ENCODE results near the gene NOX1. TPM values are rescaled to one million over a fixed set of nuclear protein-coding genes. Genes with fewer than 3 reads are reported as not detected.

Gene NOX1
- total RNA-seq, result not detected in 2 replicates

DNA sequence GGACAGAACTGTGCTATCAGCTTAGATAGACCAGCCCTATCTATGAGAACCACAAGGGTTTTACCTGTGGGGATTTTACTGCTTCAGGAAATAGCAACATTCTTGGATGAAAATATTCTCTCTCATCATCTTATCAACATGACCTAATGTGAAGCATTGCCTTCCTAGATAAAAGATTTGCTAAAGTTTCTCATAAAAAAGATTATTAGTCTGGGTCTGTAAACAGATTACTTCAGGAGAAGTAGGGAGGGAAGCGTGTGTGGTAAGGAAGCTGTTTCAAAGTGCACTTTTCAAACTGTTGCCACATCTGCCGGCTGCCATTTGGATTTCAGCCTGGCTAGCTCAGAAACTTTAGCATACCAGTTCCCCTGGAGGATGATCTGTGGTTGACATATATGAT is at the start of gene NOX1:
Gene NOX1, minus strand, starts transcription at position 35 of the 400 bp plus-strand sequence. CDS start 220 bp downstream, outside the sequence.

DNA sequence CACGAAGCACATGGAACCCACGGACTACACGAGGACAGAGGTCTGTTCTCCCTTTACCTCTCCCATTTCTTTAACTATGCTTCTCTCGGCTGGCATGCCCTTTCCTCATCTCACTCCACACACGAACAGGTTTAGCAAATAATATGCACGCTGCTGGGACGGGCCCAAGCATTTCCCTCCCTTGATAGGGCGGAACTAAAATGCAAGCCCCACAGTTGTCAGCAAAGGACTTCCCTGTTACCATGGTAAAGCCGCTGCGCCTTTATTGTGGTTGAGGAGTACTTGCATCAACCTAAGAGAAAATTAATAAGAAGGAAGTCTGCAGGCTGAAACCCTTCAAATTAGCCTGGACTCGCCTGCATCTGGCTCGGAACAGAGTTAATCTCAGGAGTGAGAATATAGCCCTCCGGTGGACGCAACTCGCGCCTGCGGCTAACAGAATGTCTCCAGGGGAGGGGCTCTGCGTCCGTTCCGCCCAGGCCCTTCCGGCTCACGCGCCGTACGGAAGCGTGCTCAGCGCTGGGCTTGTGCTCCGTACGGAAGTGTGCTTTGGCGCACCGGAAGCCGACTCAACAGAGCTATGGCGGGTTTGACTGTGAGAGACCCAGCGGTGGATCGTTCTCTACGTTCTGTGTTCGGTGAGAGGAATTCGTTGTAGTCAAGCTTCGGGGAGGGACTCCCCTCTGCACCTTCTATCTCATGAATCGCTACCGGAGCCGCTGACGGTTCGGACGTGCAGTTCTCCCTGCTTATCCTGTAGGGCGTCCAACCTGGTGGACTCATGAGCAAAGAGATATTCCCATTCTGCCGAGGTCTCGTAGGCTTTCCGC is 54.1 kb downstream of the NOX1 start, which contains the start of gene CSTF2:
Gene CSTF2, plus strand, starts transcription at position 555 of the 830 bp plus-strand sequence. Its CDS starts 26 bp downstream, at position 581.

Other genes starting within 250 kb of the NOX1 start
- gene TSPAN6, start 237.6 kb downstream of the NOX1 start, total RNA-seq, result 25.7 and 28.0 TPM in 2 replicates
- 29.4 and 35.0 TPM in 2 replicates for gene SRPX2, start 230.2 kb downstream of the NOX1 start, total RNA-seq
- gene SYTL4, start 142.2 kb downstream of the NOX1 start, total RNA-seq, result 14.5 and 14.8 TPM in 2 replicates
- gene CSTF2, start 54.0 kb downstream of the NOX1 start, total RNA-seq, result 35.5 and 36.0 TPM in 2 replicates
- gene XKRX, start 54.6 kb upstream of the NOX1 start, total RNA-seq, result 0.69 and 0.73 TPM in 2 replicates
- gene ARL13A, start 95.3 kb upstream of the NOX1 start, total RNA-seq, result not detected in 2 replicates
- gene TRMT2B, start 177.8 kb upstream of the NOX1 start, total RNA-seq, result 23.3 and 26.8 TPM in 2 replicates
- 1.7 and 1.8 TPM in 2 replicates for gene TMEM35A, start 204.5 kb upstream of the NOX1 start, total RNA-seq
- gene CENPI, start 223.8 kb upstream of the NOX1 start, total RNA-seq, result 17.7 and 24.8 TPM in 2 replicates